Ovary (tissue), 9 donors: ENCODE measurements around the gene KCNIP1. TPM values are rescaled to one million over a fixed set of nuclear protein-coding genes. Genes with fewer than 3 reads are reported as not detected.

Experiments
- DNase-seq, 5 donors: peaks; one replicate each; pipeline ENCODE4 v3.0.0-alpha.2; 2019 to 2020
- H3K27ac ChIP-seq, 2 donors: fragments of 200-600 bp; one replicate each; pipeline versions ENCODE4 v1.5.1 to v1.8.0; 2019 to 2022
- H3K27me3 ChIP-seq: fragments of 200-600 bp; one replicate; pipeline ENCODE4 v1.8.0; 2022
- H3K36me3 ChIP-seq: fragments of 200-600 bp; sonication (generic); one replicate; pipeline ENCODE4 v1.5.1; 2019
- H3K4me1 ChIP-seq: one replicate; pipeline ENCODE4 v1.8.1; 2013; ENCODE audit warnings: mild to moderate bottlenecking, moderate library complexity; ENCODE audit not compliant: insufficient read depth
- H3K4me3 ChIP-seq: fragments of 200-600 bp; sonication (generic); one replicate; pipeline ENCODE4 v1.5.1; 2017
- H3K9me3 ChIP-seq, 2 donors: fragments of 200-600 bp in 1 of 2; sonication (generic) in 1 of 2; one replicate each; pipeline versions ENCODE4 v1.5.1 to v1.8.1; 2013 to 2019; ENCODE audit warnings: mild to moderate bottlenecking in 1 of 2, moderate library complexity in 1 of 2
- CTCF ChIP-seq, 3 donors: fragments of 450-650 bp in 2 of 3; fragments of 200-600 bp in 1 of 3; IDR thresholded peaks; one replicate each; pipeline versions ENCODE4 v1.5.1 to v1.8.0; 2016 to 2022; ENCODE audit warnings: antibody characterized with exemption in 3 of 3, mild to moderate bottlenecking in 1 of 3
- EP300 ChIP-seq: sonication (generic); formaldehyde crosslinking; IDR thresholded peaks from one replicate; pipeline ENCODE4 v1.6.1; 2017; ENCODE audit warnings: antibody characterized with exemption
- POLR2A ChIP-seq: fragments of 450-650 bp; IDR thresholded peaks from one replicate; pipeline ENCODE4 v1.6.1; 2017; ENCODE audit warnings: antibody characterized with exemption, mild to moderate bottlenecking, moderate library complexity
- WGBS, 3 donors: extraction: QIAGEN DNeasy Blood & Tissue Kit in 1 of 3; methylation state at CpG; one replicate each; pipeline versions ENCODE4 v1.1.5 to v1.1.7; 2013 to 2017; 5-methylcytosine and 5-hydroxymethylcytosine counted together
- intact Hi-C, 4 donors: fragments of 100-400 bp; cut with DNase I; formaldehyde crosslinking; loops; one replicate each; pipeline versions ENCODE4 v1.11.0 to v1.15.1; 2022 to 2023
- polyA plus RNA-seq, 2 donors: library from polyadenylated mRNA; stranded (reverse); fragments of 200-250 nt in 1 of 2; fragments of 350-450 nt in 1 of 2; fragmentation: Illumina TruSeq in 1 of 2; extraction: RNeasy Lipid Tissue Mini Kit (QIAGEN cat#74804) in 1 of 2; gene quantifications; one replicate each; pipeline ENCODE4 v1.2.3, GENCODE V29; 2013 to 2014
- total RNA-seq, 7 donors: library from RNA; depleted of rRNA in 2 of 7; stranded (reverse); fragments of >200 nt in 2 of 7; fragmentation: NEBNext Ultra II Directional in 3 of 7; extraction: Animal tissue kit (Norgen Biotek cat#: 25700) in 3 of 7; gene quantifications; one replicate each; pipeline versions ENCODE4 v1.1.0 to v1.2.4, GENCODE V29; 2016 to 2023
- donor health status: DM: no; HTN: no; CAD: no; lungs with moderate emphysema.
- donor health status: DM: no; HTN: no; CAD: no.
- donor health status: Bipolar disorder and iron deficiency.
- donor health status: DM: yes; HTN: yes; CAD: no.
- donor health status: DM: no; HTN: no; CAD: no.
- donor health status: DM: yes; HTN: yes; CAD: no.

The KCNIP1 gene
- total and polyA plus RNA-seq, 9 donors = 0.20 to 2.2 (median 0.66) TPM

DNA sequence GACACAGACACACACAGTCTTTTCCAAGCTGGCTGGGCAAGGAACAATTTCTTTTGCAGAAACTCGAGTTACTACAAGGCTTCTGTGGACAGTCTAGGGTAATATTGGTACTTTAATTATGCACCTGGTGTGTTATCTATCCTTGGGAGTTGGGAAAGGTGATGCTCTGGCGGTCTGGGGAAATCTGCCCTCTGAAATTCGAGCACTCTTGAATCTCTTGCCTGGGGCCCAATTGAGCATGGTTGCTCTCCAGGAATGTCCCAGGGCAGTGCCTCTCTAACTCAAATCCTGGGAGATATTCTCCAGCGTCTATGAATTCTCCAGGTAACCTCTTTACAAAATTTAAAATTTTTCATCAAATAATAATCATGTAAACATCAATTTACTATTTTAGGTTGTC lies 69.3 kb downstream of the KCNIP1 start:
- TF ChIP-seq CTCF (IDR thresholded peaks at IDR 0.05) (no peak), POLR2A (no peak), EP300 (no peak)
- no peaks in the 10 kb centered on the region for H3K27me3 ChIP-seq
- DNase-seq = no peak
- no peaks in the 10 kb centered on the region for H3K9me3 ChIP-seq
- no peaks in the 10 kb centered on the region for H3K4me1 ChIP-seq
- no peak overlapping the region for H3K4me3 ChIP-seq
- H3K27ac ChIP-seq = no peak overlapping the region
- intact Hi-C loops = no loop called here
- 56 to 82% (median 61%) methylated on average over 4 of the region's 4 CpGs for WGBS, 3 donors
- H3K36me3 ChIP-seq = no peaks in the 10 kb centered on the region

DNA sequence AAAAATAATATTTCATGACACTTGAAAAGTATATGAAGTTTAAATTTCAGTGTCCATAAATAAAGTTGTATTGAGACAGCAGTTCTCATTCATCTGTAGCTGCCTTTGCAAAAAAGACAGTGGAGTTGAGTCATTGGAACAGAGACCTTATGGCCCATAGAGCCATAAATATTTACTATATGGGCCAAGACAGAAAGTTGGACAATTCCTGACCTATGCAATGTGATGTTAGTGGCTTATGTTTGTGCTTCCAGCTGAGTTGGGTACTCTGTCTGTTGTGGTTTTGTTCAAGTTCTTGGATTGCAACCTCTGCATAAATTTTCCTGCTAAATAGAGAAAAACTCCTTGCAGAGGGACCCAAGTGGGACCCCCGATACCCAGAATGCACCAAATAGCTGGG lies 69.8 kb downstream of the KCNIP1 start:
- Histone ChIP-seq H3K36me3 (no peaks in the 10 kb centered on the region), H3K9me3 (no peaks in the 10 kb centered on the region), H3K4me3 (no peak overlapping the region), H3K27me3 (no peaks in the 10 kb centered on the region), H3K27ac (no peak overlapping the region), H3K4me1 (no peaks in the 10 kb centered on the region)
- 60 to 80% (median 80%) methylated on average over 1 of the region's 1 CpG for WGBS, 3 donors
- no peak for DNase-seq
- no peak for TF ChIP-seq EP300
- no peak for TF ChIP-seq CTCF (IDR thresholded peaks at IDR 0.05)
- TF ChIP-seq POLR2A = no peak
- intact Hi-C loops = no loop called here

- DNase-seq = no peak
- Histone ChIP-seq H3K4me3 (no peak overlapping the region), H3K27me3 (no peaks in the 10 kb centered on the region), H3K4me1 (no peaks in the 10 kb centered on the region), H3K9me3 (no peaks in the 10 kb centered on the region), H3K36me3 (no peaks in the 10 kb centered on the region), H3K27ac (no peak overlapping the region)
- TF ChIP-seq POLR2A = no peak
- intact Hi-C loops = no loop called here
- 61 to 73% (median 67%) methylated on average over 11 of the region's 11 CpGs for WGBS, 3 donors
These were observed 73.0 kb downstream of the KCNIP1 start for GRCh38 chr5:170576602-170577535.

GRCh38 chr5:170579601-170580000 lies 75.8 kb downstream of the KCNIP1 start:
- 63 to 74% (median 68%) methylated on average over 3 of the region's 3 CpGs for WGBS, 3 donors
- Histone ChIP-seq H3K27ac (no peak overlapping the region), H3K27me3 (no peaks in the 10 kb centered on the region), H3K36me3 (no peaks in the 10 kb centered on the region), H3K4me3 (no peak overlapping the region), H3K4me1 (no peaks in the 10 kb centered on the region), H3K9me3 (no peaks in the 10 kb centered on the region)
- DNase-seq = no peak
- no peak for TF ChIP-seq POLR2A
- TF ChIP-seq CTCF (IDR thresholded peaks at IDR 0.05) = no peak
- intact Hi-C loops = no loop called here

GRCh38 chr5:170581211-170581610 lies 77.4 kb downstream of the KCNIP1 start:
- intact Hi-C loops = no loop called here
- Histone ChIP-seq H3K27me3 (no peaks in the 10 kb centered on the region), H3K4me1 (no peaks in the 10 kb centered on the region), H3K9me3 (no peaks in the 10 kb centered on the region), H3K36me3 (no peaks in the 10 kb centered on the region), H3K4me3 (no peak overlapping the region), H3K27ac (no peak overlapping the region)
- TF ChIP-seq EP300 (no peak), CTCF (IDR thresholded peaks at IDR 0.05) (no peak), POLR2A (no peak)
- DNase-seq = no peak
- 47 to 55% (median 47%) methylated on average over 1 of the region's 1 CpG for WGBS, 3 donors
